Left renal pelvis (tissue), 4 donors: ENCODE measurements around the gene DCK. TPM values are rescaled to one million over a fixed set of nuclear protein-coding genes. Genes with fewer than 3 reads are reported as not detected.
"Not testable (repeated sequence)": the region's sequence is repeated elsewhere in the genome, so short reads cannot be mapped to it uniquely, and the experiment has no call there.

ENCODE experiments used
- DNase-seq, 4 donors: peaks; one replicate each; pipeline ENCODE4 v3.0.0-alpha.2; 2013; ENCODE audit warnings: low read depth in 4 of 4, low spot score in 3 of 4
- polyA plus RNA-seq, 4 donors: library from polyadenylated mRNA; unstranded; fragments of 120-200 nt; gene quantifications; one replicate each; pipeline ENCODE4 v1.2.1, GENCODE V29; 2013; ENCODE audit not compliant: insufficient read length in 4 of 4

The DCK gene
- polyA plus RNA-seq, 4 donors = 33.8 to 45.6 (median 39.8) TPM

GRCh38 chr4:70999639-71000038, 6.2 kb downstream of the DCK start:
- not testable (repeated sequence) for DNase-seq

DNA sequence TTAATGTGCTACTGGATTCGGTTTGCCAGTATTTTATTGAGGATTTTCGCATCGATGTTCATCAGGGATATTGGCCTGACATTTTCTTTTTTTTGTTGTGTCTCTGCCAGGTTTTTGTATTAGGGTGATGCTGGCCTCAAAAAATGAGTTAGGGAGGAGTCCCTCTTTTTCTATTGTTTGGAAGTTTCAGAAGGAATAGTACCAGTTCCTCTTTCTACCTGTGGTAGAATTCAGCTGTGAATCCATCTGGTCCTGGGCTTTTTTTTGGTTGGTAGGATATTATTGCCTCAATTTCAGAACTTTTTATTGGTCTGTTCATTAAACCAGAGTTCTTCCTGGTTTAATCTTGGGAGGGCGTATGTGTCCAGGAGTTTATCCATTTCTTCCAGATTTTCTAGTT, 7.9 kb downstream of the DCK start:
- not testable (repeated sequence) for DNase-seq

DNA sequence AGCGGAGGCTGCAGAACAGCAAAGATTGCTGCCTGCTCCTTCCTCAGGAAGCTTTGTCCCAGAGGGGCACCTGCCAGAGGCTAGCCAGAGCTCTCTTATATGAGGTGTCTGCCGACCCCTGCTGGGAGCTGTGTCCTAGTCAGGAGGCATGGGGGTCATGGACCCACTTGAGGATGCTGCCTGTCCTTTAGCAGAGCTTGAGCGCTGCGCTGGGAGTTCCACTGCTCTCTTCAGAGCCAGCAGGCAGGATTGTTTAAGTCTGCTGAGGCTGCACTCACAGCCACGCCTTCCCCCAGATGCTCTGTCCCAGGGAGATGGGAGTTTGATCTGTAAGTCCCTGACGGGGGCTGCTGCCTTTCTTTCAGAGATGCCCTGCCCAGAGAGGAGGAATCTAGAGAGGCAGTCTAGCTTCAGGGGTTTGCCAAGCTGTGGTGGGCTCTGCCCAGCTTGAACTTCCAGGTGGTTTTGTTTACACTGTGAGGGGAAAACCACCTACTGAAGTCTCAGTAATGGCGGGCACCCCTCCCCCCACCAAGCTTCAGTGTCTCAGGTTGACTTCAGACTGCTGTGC, 10.9 kb downstream of the DCK start:
- no peak for DNase-seq

DNA sequence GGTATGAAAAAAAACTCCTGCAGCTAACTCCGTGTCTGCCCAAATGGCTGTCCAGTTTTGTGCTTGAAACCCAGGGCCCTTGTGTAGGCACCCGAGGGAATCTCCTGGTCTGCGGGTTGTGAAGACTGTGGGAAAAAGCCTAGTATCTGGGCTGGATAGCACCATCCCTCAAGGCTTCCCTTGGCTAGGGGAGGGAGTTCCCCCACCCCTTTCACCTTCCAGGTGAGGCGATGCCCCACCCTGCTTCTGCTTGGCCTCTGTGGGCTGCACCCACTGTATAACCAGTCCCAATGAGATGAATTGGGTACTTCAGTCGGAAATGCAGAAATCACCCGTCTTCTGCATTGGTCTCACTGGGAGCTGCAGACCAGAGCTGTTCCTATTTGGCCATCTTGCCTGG, 11.6 kb downstream of the DCK start:
- not testable (repeated sequence) for DNase-seq

GRCh38 chr4:71006203-71006907, 12.9 kb downstream of the DCK start:
- no peak for DNase-seq

GRCh38 chr4:71008196-71008595, 14.7 kb downstream of the DCK start:
- DNase-seq = no peak

- DNase-seq = no peak
These were observed 15.6 kb downstream of the DCK start for GRCh38 chr4:71009086-71009485.

GRCh38 chr4:71009890-71010588, 16.6 kb downstream of the DCK start:
- no peak for DNase-seq

DNA sequence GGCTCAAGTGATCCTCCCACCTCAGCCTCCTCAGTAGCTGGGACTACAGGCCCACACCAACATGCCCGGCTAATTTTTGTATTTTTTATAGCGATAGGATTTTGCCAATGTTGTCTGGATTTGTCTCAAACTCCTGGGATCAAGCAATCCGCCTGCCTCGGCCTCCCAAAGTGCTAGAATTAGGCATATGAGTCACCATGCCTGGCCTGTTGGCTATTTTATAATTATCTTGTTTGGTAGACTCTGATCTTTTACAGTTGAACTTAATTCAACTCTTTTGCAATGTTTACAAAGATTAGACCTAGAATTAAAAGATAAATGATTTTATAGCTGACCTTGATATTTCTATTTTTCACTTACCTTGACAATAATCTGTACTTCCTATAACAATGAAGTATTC, 18.0 kb downstream of the DCK start:
- no peak for DNase-seq

- DNase-seq = not testable (repeated sequence)
These were observed 23.9 kb downstream of the DCK start for GRCh38 chr4:71017391-71017790.

DNA sequence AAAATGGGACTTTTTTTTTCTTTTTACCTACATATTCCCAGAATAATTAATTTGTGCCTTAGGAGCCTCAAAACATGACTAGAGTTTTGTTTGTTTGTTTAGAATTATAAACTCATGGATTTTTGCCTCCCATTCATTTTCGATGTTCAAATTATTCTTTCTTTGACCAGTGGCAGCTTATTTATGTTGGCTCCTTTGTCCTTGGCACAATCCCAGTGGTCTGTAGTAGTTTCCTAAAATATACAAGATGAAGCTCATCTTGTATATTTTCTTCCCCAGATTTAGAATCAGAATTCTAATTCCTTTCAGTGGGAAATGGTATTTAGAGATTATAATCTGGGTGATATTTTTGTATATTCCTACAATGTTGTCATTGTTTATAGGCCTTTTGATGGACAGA, 27.2 kb downstream of the DCK start:
- no peak for DNase-seq

- DNase-seq = no peak
These were observed 32.2 kb downstream of the DCK start for GRCh38 chr4:71025654-71026053.

- DNase-seq = no peak
These were observed 32.6 kb downstream of the DCK start for GRCh38 chr4:71026086-71026485.

GRCh38 chr4:71027611-71028010, 34.2 kb downstream of the DCK start:
- DNase-seq = no peak

DNA sequence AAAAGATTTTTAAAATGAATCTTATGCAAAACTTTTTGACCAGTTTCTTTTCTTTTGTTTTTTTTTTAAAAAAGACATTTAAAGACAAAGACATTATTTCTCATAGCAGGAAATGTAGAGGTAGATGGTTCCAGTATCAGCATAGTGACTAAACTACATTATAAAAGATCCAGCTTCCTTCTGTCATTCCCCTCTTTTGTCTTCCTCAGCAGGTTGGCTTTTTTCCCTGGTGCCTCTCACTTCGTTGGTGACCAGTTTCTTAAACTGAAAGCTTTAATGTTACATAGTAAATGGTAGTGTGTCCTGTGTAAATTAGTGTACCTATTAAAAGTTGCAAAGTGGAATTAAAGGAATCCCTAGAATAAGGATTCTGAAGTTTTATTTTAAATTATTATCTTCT, 36.1 kb downstream of the DCK start:
- DNase-seq = no peak

GRCh38 chr4:71032106-71032505, 38.7 kb downstream of the DCK start:
- not testable (repeated sequence) for DNase-seq

DNA sequence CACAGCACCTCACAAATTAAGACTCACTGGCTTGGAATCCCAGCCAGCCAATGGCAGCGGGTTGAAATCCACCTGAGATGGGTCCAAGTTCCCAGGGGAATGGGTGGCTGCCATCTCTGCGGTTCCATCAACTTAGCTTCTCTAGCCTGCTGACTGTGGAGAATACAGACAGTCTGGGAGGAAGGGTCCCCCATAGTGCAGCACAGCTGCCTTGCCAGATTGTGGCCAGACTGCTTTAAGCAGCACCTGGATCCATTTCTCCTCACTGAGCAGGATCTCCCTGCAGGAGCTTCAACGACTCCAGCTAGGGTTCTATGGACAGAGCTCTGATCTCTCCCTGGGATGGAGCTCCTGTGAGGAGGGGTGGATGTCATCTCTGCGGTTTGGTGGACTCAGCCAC, 51.8 kb downstream of the DCK start:
- no peak for DNase-seq

- DNase-seq = no peak
These were observed 55.9 kb downstream of the DCK start for GRCh38 chr4:71049395-71049794.

GRCh38 chr4:71050809-71051208, 57.4 kb downstream of the DCK start:
- no peak for DNase-seq

GRCh38 chr4:71052034-71052433, 58.6 kb downstream of the DCK start:
- DNase-seq = no peak

- no peak for DNase-seq
These were observed 59.3 kb downstream of the DCK start for GRCh38 chr4:71052716-71053115.

GRCh38 chr4:71053613-71054012, 60.2 kb downstream of the DCK start:
- not testable (repeated sequence) for DNase-seq
